SK-N-SH (cell line): ENCODE measurements around the gene APBA2.

Experiments used
- CTCF ChIP-seq: fragments of 200-600 bp; sonication (generic); IDR thresholded peaks from 2 replicates; pipeline ENCODE4 v1.6.1; 2017; ENCODE audit warnings: antibody characterized with exemption, mild to moderate bottlenecking, moderate library complexity
- MAX ChIP-seq: IDR thresholded peaks from 2 replicates; pipeline ENCODE4 v1.4.0; 2012; ENCODE audit warnings: low read depth
- NFIC ChIP-seq: IDR thresholded peaks from 2 replicates; pipeline ENCODE4 v1.4.0; 2012; ENCODE audit warnings: borderline replicate concordance
- RAD21 ChIP-seq: IDR thresholded peaks from 2 replicates; pipeline ENCODE4 v1.6.1; 2012; ENCODE audit warnings: mild to moderate bottlenecking, low read length
- RFX5 ChIP-seq: IDR thresholded peaks from 2 replicates; pipeline ENCODE4 v1.6.1; 2012; ENCODE audit warnings: mild to moderate bottlenecking, improper control_type of control experiment, low read length
- TCF12 ChIP-seq: IDR thresholded peaks from 2 replicates; pipeline ENCODE4 v1.4.0; 2012

- TF ChIP-seq CTCF, result no peak
- TF ChIP-seq RAD21, result no peak
- no peak for TF ChIP-seq TCF12
- no peak for TF ChIP-seq NFIC
- TF ChIP-seq RFX5, result no peak
- TF ChIP-seq MAX, result no peak
Measured at GRCh38 chr15:29101491-29101890, 215.7 kb downstream of the APBA2 start.
